HG03139 (cell line): ENCODE results near the gene ZNF518B.
"Not testable (repeated sequence)": the region's sequence is repeated elsewhere in the genome, so short reads cannot be mapped to it uniquely, and the experiment has no call there.

Experiments used
- ATAC-seq: cut with Tn5 transposase; IDR thresholded peaks from one replicate; pipeline ENCODE4 v1.9.1; 2021; ENCODE audit not compliant: unreplicated experiment

The ZNF518B gene

GRCh38 chr4:10456595-10457254 lies 501 bp downstream of the ZNF518B start:
- peak; percentile 53 for ATAC-seq

- ATAC-seq, result no peak
Measured at GRCh38 chr4:10456260-10456594, 999 bp downstream of the ZNF518B start.

- no peak for ATAC-seq
Measured at GRCh38 chr4:10455133-10455532, 2.1 kb downstream of the ZNF518B start.

GRCh38 chr4:10454726-10455125 lies 2.5 kb downstream of the ZNF518B start:
- no peak for ATAC-seq

GRCh38 chr4:10454121-10454520 lies 3.1 kb downstream of the ZNF518B start:
- no peak for ATAC-seq

- ATAC-seq, result no peak
Measured at GRCh38 chr4:10448991-10449390, 8.2 kb downstream of the ZNF518B start.

GRCh38 chr4:10442976-10443375 lies 14.2 kb downstream of the ZNF518B start:
- ATAC-seq, result no peak

GRCh38 chr4:10441512-10441911 lies 15.7 kb downstream of the ZNF518B start:
- ATAC-seq, result no peak

- no peak for ATAC-seq
Measured at GRCh38 chr4:10438924-10439323, 18.3 kb downstream of the ZNF518B start.

GRCh38 chr4:10437735-10438134 lies 19.5 kb downstream of the ZNF518B start:
- ATAC-seq, result no peak

GRCh38 chr4:10427680-10428079 lies 29.5 kb downstream of the ZNF518B start:
- ATAC-seq, result not testable (repeated sequence)

- no peak for ATAC-seq
Measured at GRCh38 chr4:10421344-10422055, 35.7 kb downstream of the ZNF518B start.

GRCh38 chr4:10417740-10418139 lies 39.5 kb downstream of the ZNF518B start:
- ATAC-seq, result no peak

- ATAC-seq, result no peak
Measured at GRCh38 chr4:10416441-10416840, 40.8 kb downstream of the ZNF518B start.

GRCh38 chr4:10413177-10413576 lies 44.0 kb downstream of the ZNF518B start:
- ATAC-seq, result peak; percentile 90

GRCh38 chr4:10405672-10406071 lies 51.6 kb downstream of the ZNF518B start:
- ATAC-seq, result no peak

GRCh38 chr4:10403633-10404445 lies 53.4 kb downstream of the ZNF518B start:
- ATAC-seq, result no peak

GRCh38 chr4:10395971-10396580 lies 61.1 kb downstream of the ZNF518B start:
- no peak for ATAC-seq
